A673 (cell line): ENCODE data around the gene C1QTNF9.

Experiments
- CTCF ChIP-seq: fragments of 300-800, 200-600 bp; sonication (generic); conservative IDR thresholded peaks from 2 replicates; pipeline ENCODE4 v1.5.1; 2017; ENCODE audit warnings: low read depth, mild to moderate bottlenecking, antibody characterized with exemption, low read length, moderate library complexity, mixed read lengths
- EZH2 ChIP-seq: fragments of 200-600 bp; sonication (generic); IDR thresholded peaks from 2 replicates; pipeline ENCODE4 v1.6.1; 2017; ENCODE audit warnings: borderline replicate concordance, low read depth, mild to moderate bottlenecking, mixed read lengths, antibody characterized with exemption, low read length; ENCODE audit not compliant: poor library complexity, severe bottlenecking

GRCh38 chr13:24323036-24323738 is 13.8 kb downstream of the C1QTNF9 start:
- TF ChIP-seq EZH2: no peak
- TF ChIP-seq CTCF: no peak
